GM23248 (cell line): Measurements from ENCODE around the gene PEX3.

ENCODE experiments used
- EZH2 ChIP-seq: fragments of 200-600 bp; sonication (generic); IDR thresholded peaks from 2 replicates; pipeline ENCODE4 v1.6.1; 2018; ENCODE audit warnings: antibody characterized with exemption, mild to moderate bottlenecking; ENCODE audit not compliant: insufficient read depth, poor library complexity, severe bottlenecking
- EZH2phosphoT487 ChIP-seq: fragments of 200-600 bp; sonication (generic); IDR thresholded peaks from 2 replicates; pipeline ENCODE4 v1.6.1; 2018; ENCODE audit warnings: antibody characterized with exemption, moderate library complexity, mild to moderate bottlenecking, low read depth; ENCODE audit not compliant: insufficient read depth

GRCh38 chr6:143419526-143419925 lies 31.1 kb upstream of the PEX3 start:
- TF ChIP-seq EZH2phosphoT487 (no peak), EZH2 (no peak)
